ENCODE results near the gene CD7.

Gene CD7

DNA sequence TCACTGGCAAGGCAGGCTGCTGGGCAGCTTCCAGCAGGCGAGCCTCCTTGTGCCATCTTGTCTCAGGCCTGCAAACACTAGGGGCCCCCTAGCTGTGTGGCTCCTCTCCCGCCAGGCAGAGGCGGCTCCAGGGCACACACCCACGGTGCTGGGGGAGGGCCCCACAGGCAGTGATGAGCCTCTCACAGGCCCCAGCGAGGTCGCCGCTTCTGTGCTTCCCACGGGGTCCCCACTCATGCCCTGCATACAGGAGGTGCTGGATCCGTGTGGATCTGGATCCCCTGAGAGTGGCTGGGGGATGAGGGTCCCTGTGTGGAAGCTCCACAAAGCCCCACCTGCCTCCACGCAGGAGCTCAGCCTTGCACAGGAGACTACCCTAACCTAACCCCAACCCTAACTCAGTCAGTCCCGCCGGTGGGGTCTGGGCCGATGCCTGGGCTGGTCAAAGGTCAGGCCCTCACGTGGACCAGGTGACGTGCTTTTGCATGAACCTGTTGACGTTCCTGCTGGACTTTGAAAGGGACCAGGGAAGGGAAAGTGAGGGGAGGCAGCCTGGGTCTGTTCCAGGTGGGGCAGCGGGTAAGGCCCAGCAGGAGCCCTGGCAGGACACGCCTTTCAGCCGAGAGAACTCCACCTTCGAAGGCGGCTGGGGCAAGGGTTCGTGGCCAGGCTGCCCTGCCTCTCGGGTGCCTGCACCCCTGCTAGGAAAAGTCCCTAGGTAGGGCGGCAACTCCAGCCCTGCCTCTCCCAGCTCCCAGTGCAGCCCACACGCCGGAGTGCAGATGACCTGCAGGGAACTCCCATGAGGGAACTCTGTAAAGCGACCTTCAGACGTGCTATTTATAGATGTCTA is 11.0 kb upstream of the CD7 start:
- Histone ChIP-seq H3K27me3 (ENCODE audit: insufficient read depth, low read depth) (no peaks in the 10 kb centered on the region), H4K20me1 (ENCODE audit: insufficient read depth) (no peaks in the 10 kb centered on the region), H3K27ac (no peak overlapping the region), H3K79me2 (ENCODE audit: insufficient read depth, low read depth) (no peaks in the 10 kb centered on the region), H3K4me3 (IDR thresholded peaks at IDR 0.05; ENCODE audit: insufficient read depth, low read depth, low read length) (no peak overlapping the region), H3K36me3 (ENCODE audit: insufficient read depth) (no peaks in the 10 kb centered on the region), H3K4me1 (ENCODE audit: low read depth, poor library complexity, severe bottlenecking) (peaks cover 56% of the 10 kb centered on the region), H3K9ac (no peak overlapping the region), H2AFZ (ENCODE audit: low read depth) (no peak overlapping the region), H3K4me2 (no peak overlapping the region)
- TF ChIP-seq, protein P1, sequence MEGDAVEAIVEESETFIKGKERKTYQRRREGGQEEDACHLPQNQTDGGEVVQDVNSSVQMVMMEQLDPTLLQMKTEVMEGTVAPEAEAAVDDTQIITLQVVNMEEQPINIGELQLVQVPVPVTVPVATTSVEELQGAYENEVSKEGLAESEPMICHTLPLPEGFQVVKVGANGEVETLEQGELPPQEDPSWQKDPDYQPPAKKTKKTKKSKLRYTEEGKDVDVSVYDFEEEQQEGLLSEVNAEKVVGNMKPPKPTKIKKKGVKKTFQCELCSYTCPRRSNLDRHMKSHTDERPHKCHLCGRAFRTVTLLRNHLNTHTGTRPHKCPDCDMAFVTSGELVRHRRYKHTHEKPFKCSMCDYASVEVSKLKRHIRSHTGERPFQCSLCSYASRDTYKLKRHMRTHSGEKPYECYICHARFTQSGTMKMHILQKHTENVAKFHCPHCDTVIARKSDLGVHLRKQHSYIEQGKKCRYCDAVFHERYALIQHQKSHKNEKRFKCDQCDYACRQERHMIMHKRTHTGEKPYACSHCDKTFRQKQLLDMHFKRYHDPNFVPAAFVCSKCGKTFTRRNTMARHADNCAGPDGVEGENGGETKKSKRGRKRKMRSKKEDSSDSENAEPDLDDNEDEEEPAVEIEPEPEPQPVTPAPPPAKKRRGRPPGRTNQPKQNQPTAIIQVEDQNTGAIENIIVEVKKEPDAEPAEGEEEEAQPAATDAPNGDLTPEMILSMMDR (conservative IDR thresholded peaks at IDR 0.05; ENCODE audit: low read depth, low read length) = no peak

GRCh38 chr17:82327757-82328140 is 10.3 kb upstream of the CD7 start:
- Histone ChIP-seq H2AFZ (ENCODE audit: low read depth) (no peak overlapping the region), H3K79me2 (ENCODE audit: insufficient read depth, low read depth) (no peaks in the 10 kb centered on the region), H3K4me2 (no peak overlapping the region), H3K4me3 (IDR thresholded peaks at IDR 0.05; ENCODE audit: insufficient read depth, low read depth, low read length) (no peak overlapping the region), H3K9ac (no peak overlapping the region), H3K27me3 (ENCODE audit: insufficient read depth, low read depth) (no peaks in the 10 kb centered on the region; the same call in 1 of the 2 replicates), H3K27ac (no peak overlapping the region), H4K20me1 (ENCODE audit: insufficient read depth) (no peaks in the 10 kb centered on the region), H3K4me1 (ENCODE audit: low read depth, poor library complexity, severe bottlenecking) (peaks cover 50% of the 10 kb centered on the region), H3K36me3 (ENCODE audit: insufficient read depth) (no peaks in the 10 kb centered on the region)
- TF ChIP-seq, protein P1 (conservative IDR thresholded peaks at IDR 0.05; ENCODE audit: low read depth, low read length) = no peak

GRCh38 chr17:82327289-82327688 is 9.9 kb upstream of the CD7 start:
- no peak overlapping the region for H3K4me2 ChIP-seq
- H3K79me2 ChIP-seq (ENCODE audit: insufficient read depth, low read depth) = no peaks in the 10 kb centered on the region
- H4K20me1 ChIP-seq (ENCODE audit: insufficient read depth) = no peaks in the 10 kb centered on the region
- H2AFZ ChIP-seq (ENCODE audit: low read depth) = no peak overlapping the region
- no peak overlapping the region for H3K9ac ChIP-seq
- TF ChIP-seq, protein P1 (conservative IDR thresholded peaks at IDR 0.05; ENCODE audit: low read depth, low read length) = no peak
- H3K4me3 ChIP-seq (IDR thresholded peaks at IDR 0.05; ENCODE audit: insufficient read depth, low read depth, low read length) = no peak overlapping the region
- peaks cover under 1% of the 10 kb centered on the region; the same call in 1 of the 2 replicates for H3K27me3 ChIP-seq (ENCODE audit: insufficient read depth, low read depth)
- no peak overlapping the region for H3K27ac ChIP-seq
- peaks cover 45% of the 10 kb centered on the region for H3K4me1 ChIP-seq (ENCODE audit: low read depth, poor library complexity, severe bottlenecking)
- no peaks in the 10 kb centered on the region for H3K36me3 ChIP-seq (ENCODE audit: insufficient read depth)

DNA sequence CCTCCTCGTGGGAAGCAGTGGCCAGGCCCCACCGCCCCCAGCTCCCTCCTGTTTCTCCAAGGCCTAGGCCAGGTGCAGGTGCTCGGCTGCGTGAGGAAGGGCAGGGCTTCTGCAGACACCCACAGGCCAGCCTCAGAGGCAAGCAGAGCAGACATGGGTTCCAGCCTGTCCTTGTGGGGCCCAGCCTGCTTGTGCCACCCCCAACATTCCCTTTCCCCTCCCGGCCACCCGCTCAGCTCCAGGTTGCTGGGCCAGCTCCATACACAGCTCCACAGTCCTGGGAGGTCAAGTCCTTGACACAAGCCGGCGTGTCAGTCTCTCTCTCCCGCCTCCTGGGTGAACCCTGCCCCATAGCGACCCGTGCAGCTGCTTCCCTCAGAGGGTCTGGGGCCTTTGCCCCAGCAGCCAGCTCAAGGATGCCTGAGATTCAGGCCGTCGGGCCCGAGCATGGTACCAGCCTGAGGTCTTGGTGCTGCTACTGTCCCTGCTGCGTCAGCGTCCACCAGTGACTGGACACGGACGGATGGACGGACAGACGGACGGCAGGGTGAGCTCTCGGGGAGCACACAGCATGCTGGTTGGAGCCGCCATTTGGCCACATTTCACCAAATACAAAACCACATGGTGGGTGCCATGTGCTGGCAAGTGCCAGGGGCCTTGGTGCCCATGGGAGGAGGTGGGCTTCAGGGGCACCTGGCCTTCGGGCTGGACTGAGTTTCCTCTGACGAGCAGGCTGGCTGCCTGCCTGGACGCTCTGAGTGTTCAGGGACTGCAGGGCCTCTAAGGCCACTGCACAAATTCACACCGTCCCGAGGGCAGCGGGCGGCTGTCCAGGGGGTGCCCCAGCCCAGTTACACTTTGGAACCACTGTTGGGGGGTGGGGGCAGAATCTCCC is 8.1 kb upstream of the CD7 start:
- Histone ChIP-seq H3K9ac (no peak overlapping the region), H3K36me3 (ENCODE audit: insufficient read depth) (no peaks in the 10 kb centered on the region), H3K4me2 (no peak overlapping the region), H3K27ac (no peak overlapping the region), H3K79me2 (ENCODE audit: insufficient read depth, low read depth) (no peaks in the 10 kb centered on the region), H2AFZ (ENCODE audit: low read depth) (no peak overlapping the region), H4K20me1 (ENCODE audit: insufficient read depth) (no peaks in the 10 kb centered on the region), H3K4me3 (IDR thresholded peaks at IDR 0.05; ENCODE audit: insufficient read depth, low read depth, low read length) (no peak overlapping the region), H3K4me1 (ENCODE audit: low read depth, poor library complexity, severe bottlenecking) (peaks cover 45% of the 10 kb centered on the region), H3K27me3 (ENCODE audit: insufficient read depth, low read depth) (peaks cover 13% of the 10 kb centered on the region; the same call in 1 of the 2 replicates)
- TF ChIP-seq, protein P1 (conservative IDR thresholded peaks at IDR 0.05; ENCODE audit: low read depth, low read length) = no peak
